GM12865 (cell line): ENCODE measurements around the gene CYP2C18.

Experiments
- DNase-seq: peaks from one replicate; pipeline ENCODE4 v3.0.0; 2010; ENCODE audit warnings: low read depth
- H3K4me3 ChIP-seq: 2 replicates; pipeline ENCODE4 v1.5.1; 2011; ENCODE audit warnings: mild to moderate bottlenecking, low read depth, low read length, control low read depth
- CTCF ChIP-seq: IDR thresholded peaks from 2 replicates; pipeline ENCODE4 v1.5.1; 2011; ENCODE audit warnings: low read length, control low read depth, low read depth, inconsistent platforms; ENCODE audit not compliant: insufficient read depth; ENCODE audit errors: missing control alignments

The CYP2C18 gene

GRCh38 chr10:94784256-94784655, 100.7 kb downstream of the CYP2C18 start:
- no peak for DNase-seq
- no peak overlapping the region for H3K4me3 ChIP-seq
- no peak for TF ChIP-seq CTCF

- TF ChIP-seq CTCF = no peak
- no peak overlapping the region for H3K4me3 ChIP-seq
Measured at GRCh38 chr10:94785211-94785610, 101.7 kb downstream of the CYP2C18 start.

More at GRCh38 chr10:94785211-94785610, 101.7 kb downstream of the CYP2C18 start:
- DNase-seq = no peak
